Measurements from ENCODE around the gene KIDINS220. TPM values are rescaled to one million over a fixed set of nuclear protein-coding genes. Genes with fewer than 3 reads are reported as not detected.
A peak's percentile ranks its signal among the peaks of the same experiment; 100 is the strongest.

Gene KIDINS220
- total RNA-seq, 1 experiment from 2014 or later, result 29.3 TPM

GRCh38 chr2:8821276-8822217 is 15.9 kb downstream of the KIDINS220 start:
- no peaks in the 10 kb centered on the region for H3K9me3 ChIP-seq (ENCODE audit: control insufficient read depth, low read depth, low read length)
- H3K23ac ChIP-seq (ENCODE audit: insufficient read length, low read depth, low read length), result no peak overlapping the region
- H2BK5ac ChIP-seq (ENCODE audit: insufficient read length, low read length), result no peak overlapping the region
- no peak overlapping the region for H3K56ac ChIP-seq (ENCODE audit: insufficient read length, low read depth, low read length)
- no peak overlapping the region for H2AFZ ChIP-seq (ENCODE audit: low read length)
- H3K79me1 ChIP-seq (ENCODE audit: insufficient read depth, low read depth, low read length, poor library complexity, severe bottlenecking), result no peaks in the 10 kb centered on the region
- no peak overlapping the region for H3K4me3 Mint-ChIP-seq
- H3K4me1 ChIP-seq (ENCODE audit: insufficient read depth, low read length), result no peaks in the 10 kb centered on the region
- H2BK120ac ChIP-seq (ENCODE audit: low read depth, low read length, poor library complexity, severe bottlenecking), result no peak overlapping the region
- no peak overlapping the region for H2AK5ac ChIP-seq (ENCODE audit: insufficient read length, low read length)
- DNase-seq, result no peak
- no peak overlapping the region for H2BK20ac ChIP-seq (ENCODE audit: low read depth, low read length, poor library complexity, severe bottlenecking)
- no peak for TF ChIP-seq CTCF (conservative IDR thresholded peaks at IDR 0.05)
- no peaks in the 10 kb centered on the region for H3K79me2 ChIP-seq (ENCODE audit: insufficient read depth, low read length)
- no peak overlapping the region for H2BK15ac ChIP-seq (ENCODE audit: low read depth, low read length)
- no peaks in the 10 kb centered on the region for H3K9me3 Mint-ChIP-seq
- no peak overlapping the region for H3K4me2 ChIP-seq (ENCODE audit: insufficient read depth, insufficient read length, low read length)
- H2BK12ac ChIP-seq (ENCODE audit: insufficient read length, low read depth, low read length), result no peak overlapping the region
- no peak overlapping the region for H4K91ac ChIP-seq (ENCODE audit: insufficient read length, low read depth, low read length)
- H3K4ac ChIP-seq (ENCODE audit: low read depth, low read length), result no peak overlapping the region
- no peak overlapping the region for H4K5ac ChIP-seq (ENCODE audit: insufficient read length, low read depth, low read length)
- H4K8ac ChIP-seq (replicated peaks; ENCODE audit: insufficient read length, low read depth, low read length), result no peak overlapping the region
- no peaks in the 10 kb centered on the region for H3K27me3 ChIP-seq (ENCODE audit: insufficient read depth, low read length)
- H3T11ph ChIP-seq (ENCODE audit: low read length), result no peak overlapping the region
- H3K9ac ChIP-seq (ENCODE audit: extremely low read depth, insufficient read length, low read length), result no peak overlapping the region
- H3K27me3 Mint-ChIP-seq (ENCODE audit: low read depth), result no peaks in the 10 kb centered on the region
- no peaks in the 10 kb centered on the region for H3K4me1 Mint-ChIP-seq
- H4K20me1 ChIP-seq (ENCODE audit: control insufficient read depth, insufficient read depth, insufficient read length), result no peaks in the 10 kb centered on the region
- no peak overlapping the region for H3K14ac ChIP-seq (ENCODE audit: insufficient read depth, low read length)
- H3K18ac ChIP-seq (ENCODE audit: insufficient read length, low read depth, low read length), result no peak overlapping the region
- peak overlapping the region in 1 of 3 experiments; percentile 16; a peak in 2 of 7 replicates for H3K27ac Mint-ChIP-seq
- no CpG with 5 or more reads among the region's 8 CpGs for WGBS (ENCODE audit: extremely low coverage, insufficient read length, low lambda C conversion rate)
- H3K36me3 Mint-ChIP-seq (ENCODE audit: insufficient read depth in 1 of 3, low read depth in 3 of 3), result peaks cover 0 to 6% (median 5%) of the 10 kb centered on the region in 3 experiments; a peak in 4 of 7 replicates
- H3K27ac ChIP-seq (ENCODE audit: insufficient read length, low read depth, low read length), result no peak overlapping the region
- H3K23me2 ChIP-seq (ENCODE audit: insufficient read length, low read depth, low read length, poor library complexity, severe bottlenecking), result no peaks in the 10 kb centered on the region
